Brain microvascular endothelial cell (primary cell): ENCODE measurements around the gene CIT.

Experiments used
- DNase-seq: peaks from one replicate; pipeline ENCODE4 v3.0.0-alpha.2; 2020
- H3K27ac ChIP-seq: fragments of 250-450 bp; sonication (Bioruptor Pico); 2 replicates; pipeline ENCODE4 v1.5.1; 2020; ENCODE audit warnings: mild to moderate bottlenecking, moderate library complexity
- H3K27me3 ChIP-seq: fragments of 250-450 bp; sonication (Bioruptor Pico); replicated peaks from 2 replicates; pipeline ENCODE4 v1.5.1; 2020; ENCODE audit warnings: mild to moderate bottlenecking
- H3K36me3 ChIP-seq: fragments of 250-450 bp; sonication (Bioruptor Pico); replicated peaks from 2 replicates; pipeline ENCODE4 v1.5.1; 2020; ENCODE audit warnings: mild to moderate bottlenecking
- H3K4me3 ChIP-seq: 2 replicates; pipeline ENCODE4 v1.5.1; 2011; ENCODE audit warnings: low read depth, mild to moderate bottlenecking, control low read depth, low read length, moderate library complexity
- CTCF ChIP-seq: IDR thresholded peaks from 2 replicates; pipeline ENCODE4 v1.5.1; 2011; ENCODE audit warnings: low read depth, mild to moderate bottlenecking, moderate library complexity, low read length, control low read depth, inconsistent platforms; ENCODE audit errors: missing control alignments
- in situ Hi-C: cut with HindIII; loops from 2 replicates; pipeline ENCODE4 v1.10.0; 2017; ENCODE audit warnings: low sequenced_read_pairs, low pct_ligation_motif_present

The CIT gene

DNA sequence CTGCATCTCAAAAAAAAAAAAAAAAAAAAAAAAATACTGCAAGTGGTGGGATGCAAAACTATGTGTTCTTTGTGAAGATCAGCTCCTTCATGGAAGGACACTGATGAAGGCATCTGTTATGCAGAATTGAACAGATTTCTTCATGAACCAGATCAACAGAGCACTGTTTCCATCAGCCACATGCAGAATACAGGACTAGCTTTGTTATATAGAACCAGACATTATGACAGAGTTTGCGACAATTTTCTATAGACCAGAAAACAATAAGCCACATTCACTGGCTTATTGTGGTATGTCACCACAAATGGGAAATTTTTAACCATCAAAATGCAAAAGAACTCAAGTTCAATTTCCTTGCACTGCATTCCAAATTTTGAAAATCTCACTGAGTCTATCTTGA is 34.7 kb downstream of the CIT start:
- Histone ChIP-seq H3K27ac (no peak overlapping the region), H3K4me3 (no peak overlapping the region), H3K27me3 (no peaks in the 10 kb centered on the region), H3K36me3 (no peaks in the 10 kb centered on the region)
- TF ChIP-seq CTCF, result no peak
- no peak for DNase-seq
- in situ Hi-C loops, result no loop called here

DNA sequence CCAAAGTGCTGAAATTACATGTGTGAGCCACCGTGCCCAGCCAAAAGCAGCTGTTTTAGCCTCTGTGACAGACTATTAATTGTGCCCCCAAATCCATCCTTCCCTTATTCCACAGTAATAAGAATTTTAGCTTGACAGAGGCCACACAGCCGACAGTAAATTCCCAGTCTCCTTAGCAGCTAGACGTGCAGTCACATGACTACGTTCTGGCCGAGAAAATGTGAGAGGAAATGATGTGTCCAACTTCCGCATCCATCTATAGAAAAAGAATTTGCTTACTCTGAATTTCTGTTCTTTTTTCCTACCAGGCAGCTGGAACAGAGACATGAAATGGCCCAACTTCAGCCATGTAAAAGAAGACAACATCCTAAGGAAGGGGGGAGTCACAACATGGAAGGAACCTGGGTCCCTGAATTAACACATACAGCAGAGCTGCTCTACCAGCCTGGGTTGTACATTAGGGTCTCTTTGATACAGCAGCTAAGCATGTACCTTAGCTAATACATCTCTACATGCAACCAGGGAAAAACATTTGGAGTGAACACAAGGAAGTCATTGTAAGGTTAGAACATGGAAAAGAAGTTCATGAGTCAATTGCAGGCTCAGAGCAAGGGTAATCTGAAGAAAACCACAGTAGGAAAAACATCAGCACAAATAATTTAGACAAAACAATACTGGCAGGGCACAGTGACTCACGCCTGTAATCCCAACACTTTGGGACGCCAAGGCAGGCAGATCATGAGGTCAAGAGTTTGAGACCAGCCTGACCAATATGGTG is 35.5 kb downstream of the CIT start:
- no peak overlapping the region for H3K4me3 ChIP-seq
- H3K27ac ChIP-seq, result peak overlapping the region; percentile 16
- no peaks in the 10 kb centered on the region for H3K27me3 ChIP-seq
- in situ Hi-C loops, result no loop called here
- TF ChIP-seq CTCF, result no peak
- DNase-seq, result peak; percentile 36
- H3K36me3 ChIP-seq, result no peaks in the 10 kb centered on the region

GRCh38 chr12:119840582-119840981 is 36.5 kb downstream of the CIT start:
- H3K4me3 ChIP-seq, result no peak overlapping the region
- in situ Hi-C loops, result no loop called here
- TF ChIP-seq CTCF, result no peak
- no peak for DNase-seq
- no peaks in the 10 kb centered on the region for H3K27me3 ChIP-seq
- H3K36me3 ChIP-seq, result no peaks in the 10 kb centered on the region
- no peak overlapping the region for H3K27ac ChIP-seq

DNA sequence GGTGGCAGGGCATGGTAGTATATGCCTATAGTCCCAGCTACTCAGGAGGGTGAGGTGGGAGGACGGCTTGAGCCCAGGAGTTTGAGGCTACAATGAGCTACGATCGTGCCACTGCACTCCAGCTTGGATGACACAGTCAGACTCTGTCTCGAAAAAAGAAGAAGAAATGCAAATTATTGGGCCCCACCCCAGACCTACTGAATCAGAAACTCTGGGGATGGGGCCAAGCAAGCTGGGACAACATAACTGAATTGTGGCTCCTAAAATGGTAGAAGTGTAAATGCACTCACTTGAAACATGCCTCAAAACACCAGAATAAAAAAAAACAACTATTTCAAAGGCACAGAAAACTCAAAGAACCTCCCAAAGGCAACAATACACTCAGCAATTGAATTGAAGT is 37.0 kb downstream of the CIT start:
- no peak for TF ChIP-seq CTCF
- no peaks in the 10 kb centered on the region for H3K27me3 ChIP-seq
- H3K27ac ChIP-seq, result no peak overlapping the region
- in situ Hi-C loops, result no loop called here
- no peak overlapping the region for H3K4me3 ChIP-seq
- no peaks in the 10 kb centered on the region for H3K36me3 ChIP-seq
- no peak for DNase-seq

GRCh38 chr12:119838826-119839600 is 38.1 kb downstream of the CIT start:
- Histone ChIP-seq H3K4me3 (no peak overlapping the region), H3K27ac (no peak overlapping the region), H3K27me3 (no peaks in the 10 kb centered on the region), H3K36me3 (no peaks in the 10 kb centered on the region)
- DNase-seq, result no peak
- in situ Hi-C loops, result no loop called here
- TF ChIP-seq CTCF, result no peak
